Measurements from ENCODE around the gene NDOR1. TPM values are rescaled to one million over a fixed set of nuclear protein-coding genes. Genes with fewer than 3 reads are reported as not detected.

Gene NDOR1
- polyA plus RNA-seq, 2 of the 4 experiments (the other 2 are of a cell fraction) = 5.6 to 19.5 TPM

- FAIRE-seq (no peak), ATAC-seq (peak; percentile 71 to 83), DNase-seq (ENCODE audit: low read depth in 1 of 2, low spot score in 1 of 2) (peak; percentile 83 to 98)
- 3% methylated on average over 31 of the region's 105 CpGs for WGBS (ENCODE audit: missing lambda C conversion rate)
- Histone ChIP-seq H3K4me3 (peak within 1 kb of the TSS; percentile 93), H3K4me2 (peak within 1 kb of the TSS; percentile 100), H3K9me3 (no peaks in the 10 kb centered on the region), H3K27ac (peak within 1 kb of the TSS; percentile 90 to 98), H3K4me1 (peaks cover 20% of the 10 kb centered on the region)
- CTCF ChIA-PET = interaction anchor here (0.8 to 17.1 kb wide), 9 partner anchors 12 to 226 kb away, joined by 3 to 236 read pairs (median 4); partner anchors contain the start of genes NRARP, RNF224 and TUBB4B
- TF ChIP-seq E2F6 (IDR thresholded peaks at IDR 0.05; ENCODE audit: borderline replicate concordance, low read depth) (peak; percentile 76), POLR2A (IDR thresholded peaks at IDR 0.05; ENCODE audit: low read length) (peak; percentile 90), RCOR1 (IDR thresholded peaks at IDR 0.05; ENCODE audit: low read depth, low read length) (no peak), EP300 (IDR thresholded peaks at IDR 0.05) (0 out of 5 replicates have a peak, but pooled peaks of 1 of the 2 experiments have one; percentile 36), FOSL2 (IDR thresholded peaks at IDR 0.05) (no peak), FOSL2 (CRISPR knock-in tag; IDR thresholded peaks at IDR 0.05) (peak; percentile 19; the same call in 1 of the 2 replicates), JUNB (IDR thresholded peaks at IDR 0.05) (no peak), BHLHE40 (IDR thresholded peaks at IDR 0.05; ENCODE audit: low read depth, low read length) (no peak), HDAC2 (IDR thresholded peaks at IDR 0.05) (no peak), ELK1 (IDR thresholded peaks at IDR 0.05; ENCODE audit: low read depth, low read length) (no peak), RFX5 (IDR thresholded peaks at IDR 0.05) (0 out of 2 replicates have a peak, but pooled peaks have one; percentile 23), MAX (IDR thresholded peaks at IDR 0.05) (peak; percentile 75; the same call in 1 of the 2 replicates), BCL3 (IDR thresholded peaks at IDR 0.05) (peak; percentile 75; the same call in 2 of the 3 replicates), PHF8 (IDR thresholded peaks at IDR 0.05; ENCODE audit: borderline replicate concordance, low read depth) (0 out of 2 replicates have a peak, but pooled peaks have one; percentile 34), JUN (IDR thresholded peaks at IDR 0.05) (peak; percentile 85 to 96), MAZ (IDR thresholded peaks at IDR 0.05; ENCODE audit: borderline replicate concordance, low read depth, low read length) (no peak), NR3C1 (IDR thresholded peaks at IDR 0.05) (no peak), HOXB5 (CRISPR knock-in tag; IDR thresholded peaks at IDR 0.05) (peak; percentile 28; the same call in 1 of the 2 replicates), HEYL (CRISPR knock-in tag; IDR thresholded peaks at IDR 0.05) (no peak), RNF2 (IDR thresholded peaks at IDR 0.05; ENCODE audit: borderline replicate concordance, low read depth) (no peak), MYC (IDR thresholded peaks at IDR 0.05; ENCODE audit: borderline replicate concordance, low read length) (0 out of 2 replicates have a peak, but pooled peaks have one; percentile 46), FOXS1 (CRISPR knock-in tag; IDR thresholded peaks at IDR 0.05) (no peak)
- TF ChIP-seq, protein P1, sequence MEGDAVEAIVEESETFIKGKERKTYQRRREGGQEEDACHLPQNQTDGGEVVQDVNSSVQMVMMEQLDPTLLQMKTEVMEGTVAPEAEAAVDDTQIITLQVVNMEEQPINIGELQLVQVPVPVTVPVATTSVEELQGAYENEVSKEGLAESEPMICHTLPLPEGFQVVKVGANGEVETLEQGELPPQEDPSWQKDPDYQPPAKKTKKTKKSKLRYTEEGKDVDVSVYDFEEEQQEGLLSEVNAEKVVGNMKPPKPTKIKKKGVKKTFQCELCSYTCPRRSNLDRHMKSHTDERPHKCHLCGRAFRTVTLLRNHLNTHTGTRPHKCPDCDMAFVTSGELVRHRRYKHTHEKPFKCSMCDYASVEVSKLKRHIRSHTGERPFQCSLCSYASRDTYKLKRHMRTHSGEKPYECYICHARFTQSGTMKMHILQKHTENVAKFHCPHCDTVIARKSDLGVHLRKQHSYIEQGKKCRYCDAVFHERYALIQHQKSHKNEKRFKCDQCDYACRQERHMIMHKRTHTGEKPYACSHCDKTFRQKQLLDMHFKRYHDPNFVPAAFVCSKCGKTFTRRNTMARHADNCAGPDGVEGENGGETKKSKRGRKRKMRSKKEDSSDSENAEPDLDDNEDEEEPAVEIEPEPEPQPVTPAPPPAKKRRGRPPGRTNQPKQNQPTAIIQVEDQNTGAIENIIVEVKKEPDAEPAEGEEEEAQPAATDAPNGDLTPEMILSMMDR (IDR thresholded peaks at IDR 0.05) = no peak
- TF ChIP-seq, protein P2, sequence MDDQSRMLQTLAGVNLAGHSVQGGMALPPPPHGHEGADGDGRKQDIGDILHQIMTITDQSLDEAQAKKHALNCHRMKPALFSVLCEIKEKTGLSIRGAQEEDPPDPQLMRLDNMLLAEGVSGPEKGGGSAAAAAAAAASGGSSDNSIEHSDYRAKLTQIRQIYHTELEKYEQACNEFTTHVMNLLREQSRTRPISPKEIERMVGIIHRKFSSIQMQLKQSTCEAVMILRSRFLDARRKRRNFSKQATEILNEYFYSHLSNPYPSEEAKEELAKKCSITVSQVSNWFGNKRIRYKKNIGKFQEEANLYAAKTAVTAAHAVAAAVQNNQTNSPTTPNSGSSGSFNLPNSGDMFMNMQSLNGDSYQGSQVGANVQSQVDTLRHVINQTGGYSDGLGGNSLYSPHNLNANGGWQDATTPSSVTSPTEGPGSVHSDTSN (IDR thresholded peaks at IDR 0.05) = peak; percentile 47; the same call in 1 of the 2 replicates
- POLR2A ChIA-PET = interaction anchor here (0.7 to 4.7 kb wide), 4 partner anchors 10 to 104 kb away, joined by 3 to 97 read pairs (median 4); partner anchors contain the start of genes TPRN and TUBB4B
These were observed 49.3 kb downstream of the NDOR1 start, which contains the start of gene NELFB for GRCh38 chr9:137254624-137255447. NELFB (plus strand) TSS chr9:137255327.
